NB4 (cell line): ENCODE measurements around the gene CHRNA5.
A peak's percentile ranks its signal among the peaks of the same experiment; 100 is the strongest.

Experiments
- DNase-seq: peaks from one replicate; pipeline ENCODE4 v3.0.0; 2010; ENCODE audit warnings: low read depth
- H3K4me3 ChIP-seq: one replicate; pipeline ENCODE4 v1.5.1; 2011; ENCODE audit warnings: mild to moderate bottlenecking, low read depth, low read length, moderate library complexity
- MYC ChIP-seq: IDR thresholded peaks from 2 replicates; pipeline ENCODE4 v1.6.1; 2011; ENCODE audit warnings: low read depth, low read length
- POLR2A ChIP-seq: IDR thresholded peaks from 2 replicates; pipeline ENCODE4 v1.6.1; 2011; ENCODE audit warnings: mild to moderate bottlenecking; ENCODE audit not compliant: insufficient read length; ENCODE audit errors: extremely low read depth
- TF ChIP-seq, protein P1 (sequence below): IDR thresholded peaks from one replicate; pipeline ENCODE4 v1.5.1; 2012; ENCODE audit warnings: low read depth, low read length
- TF ChIP-seq, protein P2 (sequence below): IDR thresholded peaks from 2 replicates; pipeline ENCODE4 v1.6.1; 2011; ENCODE audit warnings: low read depth, low read length

Gene CHRNA5

DNA sequence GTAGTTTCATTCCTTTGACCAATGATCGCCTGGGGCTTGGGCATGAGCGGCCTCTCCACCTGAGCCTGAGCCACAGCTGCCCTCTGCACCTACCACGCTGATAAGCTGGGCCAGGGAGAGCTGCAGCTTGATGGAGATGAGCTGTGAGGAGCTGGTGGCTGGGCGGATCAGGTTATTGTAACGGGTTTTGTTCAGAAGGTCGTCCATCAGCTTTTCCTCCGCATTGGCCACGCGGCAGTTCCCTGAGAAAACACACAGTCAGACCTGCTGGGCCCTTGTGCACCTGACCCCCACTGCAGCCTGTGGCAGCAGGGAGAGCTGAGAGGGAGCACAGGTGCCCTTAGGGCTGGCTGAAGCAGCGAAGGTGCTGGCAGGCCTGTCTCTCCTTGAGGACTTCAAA, 70.0 kb downstream of the CHRNA5 start:
- DNase-seq: no peak
- no peak overlapping the region for H3K4me3 ChIP-seq
- TF ChIP-seq, protein P1, sequence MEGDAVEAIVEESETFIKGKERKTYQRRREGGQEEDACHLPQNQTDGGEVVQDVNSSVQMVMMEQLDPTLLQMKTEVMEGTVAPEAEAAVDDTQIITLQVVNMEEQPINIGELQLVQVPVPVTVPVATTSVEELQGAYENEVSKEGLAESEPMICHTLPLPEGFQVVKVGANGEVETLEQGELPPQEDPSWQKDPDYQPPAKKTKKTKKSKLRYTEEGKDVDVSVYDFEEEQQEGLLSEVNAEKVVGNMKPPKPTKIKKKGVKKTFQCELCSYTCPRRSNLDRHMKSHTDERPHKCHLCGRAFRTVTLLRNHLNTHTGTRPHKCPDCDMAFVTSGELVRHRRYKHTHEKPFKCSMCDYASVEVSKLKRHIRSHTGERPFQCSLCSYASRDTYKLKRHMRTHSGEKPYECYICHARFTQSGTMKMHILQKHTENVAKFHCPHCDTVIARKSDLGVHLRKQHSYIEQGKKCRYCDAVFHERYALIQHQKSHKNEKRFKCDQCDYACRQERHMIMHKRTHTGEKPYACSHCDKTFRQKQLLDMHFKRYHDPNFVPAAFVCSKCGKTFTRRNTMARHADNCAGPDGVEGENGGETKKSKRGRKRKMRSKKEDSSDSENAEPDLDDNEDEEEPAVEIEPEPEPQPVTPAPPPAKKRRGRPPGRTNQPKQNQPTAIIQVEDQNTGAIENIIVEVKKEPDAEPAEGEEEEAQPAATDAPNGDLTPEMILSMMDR: no peak
- no peak for TF ChIP-seq POLR2A
- no peak for TF ChIP-seq MYC
- TF ChIP-seq, protein P2, sequence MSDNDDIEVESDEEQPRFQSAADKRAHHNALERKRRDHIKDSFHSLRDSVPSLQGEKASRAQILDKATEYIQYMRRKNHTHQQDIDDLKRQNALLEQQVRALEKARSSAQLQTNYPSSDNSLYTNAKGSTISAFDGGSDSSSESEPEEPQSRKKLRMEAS: no peak

DNA sequence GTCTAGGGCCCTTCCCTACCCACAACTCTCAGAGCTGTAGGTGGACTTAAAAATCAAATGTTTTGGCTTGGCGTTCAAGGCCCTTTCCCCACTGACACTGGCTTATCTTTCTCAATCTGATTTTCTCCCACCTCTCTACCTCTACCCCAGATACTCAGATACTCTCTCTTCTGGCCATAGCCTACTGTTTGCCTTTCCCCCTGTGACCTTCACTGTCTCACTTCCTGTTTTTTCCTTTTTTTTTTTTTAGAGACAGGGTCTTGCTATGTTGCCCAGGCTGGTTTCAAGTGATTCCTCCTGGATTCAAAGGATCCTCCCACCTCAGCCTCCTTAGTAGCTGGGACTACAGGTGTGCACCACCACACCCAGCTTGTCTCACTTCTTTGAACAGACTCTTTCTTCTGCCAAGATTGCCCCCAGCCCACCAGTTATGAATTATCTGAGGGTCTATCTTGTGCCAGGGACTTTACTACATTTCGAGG, 71.1 kb downstream of the CHRNA5 start:
- no peak for DNase-seq
- no peak overlapping the region for H3K4me3 ChIP-seq
- TF ChIP-seq, protein P2: no peak
- no peak for TF ChIP-seq MYC
- TF ChIP-seq POLR2A: no peak
- TF ChIP-seq, protein P1: no peak

DNA sequence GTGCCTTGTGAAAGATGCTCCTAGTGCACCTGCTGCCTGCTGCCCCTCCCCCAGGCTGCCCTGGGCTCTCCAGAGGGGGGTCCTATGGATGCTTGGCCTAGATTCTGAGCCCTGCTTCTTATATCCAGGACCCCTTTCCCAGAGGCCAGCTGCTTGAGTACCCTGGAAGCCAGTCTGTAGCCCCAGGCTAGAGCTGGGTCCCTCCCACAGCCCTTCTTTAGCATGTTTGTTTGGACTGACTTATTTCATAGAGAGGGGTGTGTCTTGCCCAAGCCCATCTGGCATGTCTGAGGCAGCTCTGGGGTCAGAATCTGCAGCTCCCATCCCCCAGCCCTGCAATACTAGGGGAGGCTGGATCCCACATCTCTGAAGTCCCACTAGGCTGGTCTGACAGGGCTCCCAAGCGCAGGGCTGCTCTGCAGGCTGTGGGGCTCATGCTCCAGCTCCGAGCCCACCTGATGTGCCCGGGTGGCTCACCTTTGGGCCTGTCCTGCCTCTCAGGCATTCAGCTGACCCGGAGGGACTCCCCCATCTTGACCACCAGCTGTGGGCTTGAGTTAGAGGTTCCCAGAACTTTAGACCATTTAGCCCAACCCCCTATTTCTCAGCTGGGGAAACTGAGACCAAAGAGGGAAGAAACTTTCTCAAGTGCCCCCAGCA, 72.6 kb downstream of the CHRNA5 start:
- no peak overlapping the region for H3K4me3 ChIP-seq
- TF ChIP-seq POLR2A: no peak
- TF ChIP-seq, protein P2: no peak
- no peak for DNase-seq

DNA sequence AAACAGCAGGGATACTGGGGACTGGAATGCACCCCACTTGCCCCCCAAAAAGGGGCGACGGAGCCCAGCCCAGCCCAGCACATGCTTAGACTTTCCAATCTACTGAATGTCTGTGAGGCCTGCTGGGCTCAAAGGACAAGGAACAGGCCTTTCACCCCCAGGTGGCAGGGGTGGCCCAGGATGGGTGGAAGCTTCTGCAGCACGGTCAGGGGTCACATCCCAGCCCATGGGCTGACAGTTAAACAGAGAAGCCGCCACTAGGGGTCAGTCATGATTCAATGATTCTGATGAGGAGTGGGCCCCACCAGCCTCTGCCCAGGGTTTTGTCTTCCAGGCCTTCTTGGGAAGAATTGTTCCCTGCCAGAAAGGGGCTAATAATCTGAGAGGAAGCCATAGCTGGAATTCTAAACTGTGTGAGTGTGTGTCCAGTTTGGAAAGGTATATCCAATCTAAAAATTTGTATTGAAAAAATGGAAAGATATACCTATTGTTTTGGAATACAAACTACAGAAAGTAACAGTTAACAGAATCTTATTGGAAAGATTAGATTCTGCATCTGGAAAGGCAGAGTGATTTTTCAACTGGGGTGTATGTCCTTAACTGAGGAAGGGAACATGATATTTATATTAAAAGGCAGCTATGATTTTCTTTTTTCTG, 73.5 kb downstream of the CHRNA5 start:
- DNase-seq: peak; percentile 73
- H3K4me3 ChIP-seq: no peak overlapping the region
- TF ChIP-seq, protein P1: peak; percentile 66
- TF ChIP-seq, protein P2: no peak

DNA sequence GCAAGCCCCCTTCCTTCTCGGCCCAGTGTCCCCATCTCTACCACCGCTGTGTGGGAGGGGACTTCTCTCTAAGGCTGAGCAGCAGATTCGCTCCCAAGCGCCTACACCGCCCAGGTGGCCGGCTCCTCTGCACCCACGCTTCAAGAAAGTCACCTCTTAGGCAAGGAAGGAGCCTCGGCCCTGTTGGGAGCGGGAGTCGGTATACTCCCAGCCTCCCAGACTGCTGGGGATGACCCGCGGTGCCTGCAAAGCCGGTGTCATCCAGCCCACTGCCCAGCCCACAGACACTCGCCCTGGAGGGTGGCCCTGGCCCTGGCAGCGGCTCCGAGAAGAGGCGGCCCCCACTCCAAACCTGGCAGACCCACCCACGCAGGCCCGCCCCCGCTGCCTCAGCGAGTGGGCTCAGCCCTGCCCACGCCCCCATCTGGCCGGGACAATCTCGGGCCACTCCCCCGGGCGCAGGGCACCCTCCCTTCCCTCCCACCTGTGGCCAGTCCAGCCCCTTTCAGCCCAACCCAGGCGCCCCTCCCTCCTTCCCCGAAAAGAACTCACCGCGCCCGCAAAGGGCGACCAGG, 75.3 kb downstream of the CHRNA5 start:
- no peak overlapping the region for H3K4me3 ChIP-seq
- TF ChIP-seq, protein P2: no peak
- TF ChIP-seq MYC (no peak), POLR2A (no peak)
- TF ChIP-seq, protein P1: no peak
- no peak for DNase-seq

DNA sequence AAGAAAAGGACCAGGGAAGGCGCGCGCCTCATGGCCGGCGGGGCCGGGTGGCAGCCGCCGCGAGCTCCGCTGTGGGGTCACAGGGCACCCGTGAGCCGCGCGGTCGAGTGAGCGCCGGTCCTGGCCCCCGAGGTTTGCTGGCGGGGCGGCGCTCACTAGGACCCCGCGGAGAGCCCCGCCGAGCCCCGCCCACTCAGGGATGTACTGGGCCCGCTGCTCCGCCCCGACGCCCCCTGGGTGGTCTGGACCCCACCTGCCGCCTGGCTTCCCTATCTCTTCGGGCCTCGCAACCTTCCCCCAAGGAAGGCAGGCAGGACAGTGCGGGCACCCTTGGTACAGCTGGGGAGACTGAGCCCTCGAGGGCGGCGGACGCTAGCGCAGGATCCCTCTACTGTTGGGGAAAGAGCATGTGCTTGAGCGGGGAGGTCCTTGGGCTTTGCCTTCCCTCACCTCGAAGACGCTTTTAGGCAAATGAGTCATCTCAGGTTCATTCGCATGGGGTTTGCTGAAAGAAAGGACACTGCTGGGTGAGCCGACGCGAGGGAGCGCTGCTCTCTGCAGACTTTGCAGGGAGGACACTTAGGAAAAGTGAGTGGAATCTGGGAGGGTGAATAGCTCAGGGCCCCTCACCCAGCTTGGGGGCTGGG, 75.9 kb downstream of the CHRNA5 start, which contains the start of gene CHRNB4:
Gene CHRNB4 (minus strand): TSS at position 109 of the 647 bp plus-strand sequence. CDS start 77 bp downstream, at position 32.
- no peak within 1 kb of the TSS for H3K4me3 ChIP-seq
- DNase-seq: no peak
- TF ChIP-seq POLR2A (no peak), MYC (no peak)
- TF ChIP-seq, protein P2: no peak
- TF ChIP-seq, protein P1: no peak
